ENCODE measurements around the gene TIMM23B. TPM values are rescaled to one million over a fixed set of nuclear protein-coding genes. Genes with fewer than 3 reads are reported as not detected.
"Not testable (repeated sequence)": the region's sequence is repeated elsewhere in the genome, so short reads cannot be mapped to it uniquely, and the experiment has no call there.

TIMM23B gene
- total RNA-seq (ENCODE audit: unreplicated experiment), result 23.2 TPM
- long read RNA-seq, transcript TIMM23B-201 (7 exons, 1,142 nt), result major isoform, 5 of 7 reads
- long read RNA-seq, partial matches to known transcripts, result 1 of 7 reads
- long read RNA-seq, other reads (novel, unspliced or antisense), result 0 of 7 reads

- Mint-ChIP-seq H3K27ac (ENCODE audit: unreplicated experiment) (peak within 1 kb of the TSS; percentile 93), H3K4me3 (ENCODE audit: unreplicated experiment) (peak within 1 kb of the TSS; percentile 98)
- H3K36me3 Mint-ChIP-seq (ENCODE audit: unreplicated experiment); H3K27me3 Mint-ChIP-seq (ENCODE audit: unreplicated experiment); H3K4me1 Mint-ChIP-seq (ENCODE audit: low read depth, unreplicated experiment); H3K9me3 Mint-ChIP-seq (ENCODE audit: unreplicated experiment): not testable (repeated sequence)
- peak; percentile 84 for DNase-seq
Measured at GRCh38 chr10:49941447-49942338, at the start of gene TIMM23B, which contains the start of gene PARG. Gene TIMM23B (plus strand): TSS chr10:49942053. CDS start chr10:49942195, 142 bp downstream. Gene PARG (minus strand): TSS chr10:49942027. CDS start chr10:49941725, 302 bp downstream.

DNA sequence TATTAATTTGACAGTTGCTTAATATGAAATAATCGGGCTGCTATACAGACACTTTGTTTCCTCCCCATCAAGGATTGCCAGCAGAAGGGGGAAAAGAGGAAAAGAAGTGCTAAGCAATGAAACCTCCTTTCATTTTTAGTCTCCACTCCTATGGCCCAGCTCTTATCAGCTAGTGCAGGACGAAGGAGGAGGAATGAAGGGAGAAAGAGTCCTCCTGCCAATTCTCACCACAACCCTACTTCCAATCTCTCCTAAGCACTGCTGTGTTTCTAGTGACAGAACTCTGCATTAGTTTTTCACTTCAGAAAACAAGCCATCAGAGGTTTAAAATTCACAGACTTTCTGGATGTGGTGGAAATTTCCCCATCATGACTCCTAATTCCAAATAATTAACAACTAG is 41.9 kb upstream of the TIMM23B start:
- H3K9me3 Mint-ChIP-seq (ENCODE audit: unreplicated experiment); DNase-seq; H3K4me3 Mint-ChIP-seq (ENCODE audit: unreplicated experiment); H3K4me1 Mint-ChIP-seq (ENCODE audit: low read depth, unreplicated experiment); H3K36me3 Mint-ChIP-seq (ENCODE audit: unreplicated experiment); H3K27ac Mint-ChIP-seq (ENCODE audit: unreplicated experiment); H3K27me3 Mint-ChIP-seq (ENCODE audit: unreplicated experiment): not testable (repeated sequence)

DNA sequence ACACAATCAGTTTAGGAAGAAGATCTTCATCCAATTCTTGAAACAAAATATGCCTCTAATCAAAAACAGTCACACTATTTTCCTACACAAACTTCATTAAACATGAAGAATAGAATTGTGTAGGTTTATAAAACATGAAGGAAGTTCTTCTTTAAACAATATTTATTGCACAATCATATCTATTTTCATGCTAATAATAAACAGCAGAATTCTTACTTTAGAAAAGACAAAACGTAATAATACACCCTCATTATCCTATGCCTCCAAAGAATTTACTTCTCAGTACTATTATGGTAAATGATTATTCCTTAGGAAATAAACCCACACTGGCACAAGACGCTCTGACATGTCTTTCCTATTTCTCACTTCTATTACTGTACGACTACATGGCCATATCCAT is 41.4 kb upstream of the TIMM23B start:
- not testable (repeated sequence) for H3K36me3 Mint-ChIP-seq (ENCODE audit: unreplicated experiment); H3K27me3 Mint-ChIP-seq (ENCODE audit: unreplicated experiment); H3K9me3 Mint-ChIP-seq (ENCODE audit: unreplicated experiment); H3K27ac Mint-ChIP-seq (ENCODE audit: unreplicated experiment); DNase-seq; H3K4me3 Mint-ChIP-seq (ENCODE audit: unreplicated experiment); H3K4me1 Mint-ChIP-seq (ENCODE audit: low read depth, unreplicated experiment)

DNA sequence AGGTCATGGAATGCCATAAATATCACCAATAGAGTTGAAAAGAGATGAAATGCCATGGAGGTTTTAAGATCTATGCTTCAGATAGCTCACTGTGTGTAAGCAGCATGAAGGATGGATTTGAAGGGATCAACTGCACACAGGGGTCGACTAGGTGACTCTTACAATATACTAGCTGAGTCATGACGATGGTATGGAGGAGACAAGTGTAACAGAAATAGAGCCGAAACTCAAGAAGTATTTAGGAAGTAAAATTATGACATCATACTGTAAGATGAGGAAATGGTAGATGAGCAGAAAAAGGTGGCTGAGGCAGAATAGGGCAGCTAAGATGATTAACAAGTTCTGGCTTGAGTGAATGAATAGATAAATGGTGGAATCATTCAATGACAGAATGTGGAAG is 38.0 kb upstream of the TIMM23B start:
- DNase-seq; H3K9me3 Mint-ChIP-seq (ENCODE audit: unreplicated experiment); H3K4me1 Mint-ChIP-seq (ENCODE audit: low read depth, unreplicated experiment); H3K36me3 Mint-ChIP-seq (ENCODE audit: unreplicated experiment); H3K27me3 Mint-ChIP-seq (ENCODE audit: unreplicated experiment); H3K4me3 Mint-ChIP-seq (ENCODE audit: unreplicated experiment); H3K27ac Mint-ChIP-seq (ENCODE audit: unreplicated experiment): not testable (repeated sequence)

DNA sequence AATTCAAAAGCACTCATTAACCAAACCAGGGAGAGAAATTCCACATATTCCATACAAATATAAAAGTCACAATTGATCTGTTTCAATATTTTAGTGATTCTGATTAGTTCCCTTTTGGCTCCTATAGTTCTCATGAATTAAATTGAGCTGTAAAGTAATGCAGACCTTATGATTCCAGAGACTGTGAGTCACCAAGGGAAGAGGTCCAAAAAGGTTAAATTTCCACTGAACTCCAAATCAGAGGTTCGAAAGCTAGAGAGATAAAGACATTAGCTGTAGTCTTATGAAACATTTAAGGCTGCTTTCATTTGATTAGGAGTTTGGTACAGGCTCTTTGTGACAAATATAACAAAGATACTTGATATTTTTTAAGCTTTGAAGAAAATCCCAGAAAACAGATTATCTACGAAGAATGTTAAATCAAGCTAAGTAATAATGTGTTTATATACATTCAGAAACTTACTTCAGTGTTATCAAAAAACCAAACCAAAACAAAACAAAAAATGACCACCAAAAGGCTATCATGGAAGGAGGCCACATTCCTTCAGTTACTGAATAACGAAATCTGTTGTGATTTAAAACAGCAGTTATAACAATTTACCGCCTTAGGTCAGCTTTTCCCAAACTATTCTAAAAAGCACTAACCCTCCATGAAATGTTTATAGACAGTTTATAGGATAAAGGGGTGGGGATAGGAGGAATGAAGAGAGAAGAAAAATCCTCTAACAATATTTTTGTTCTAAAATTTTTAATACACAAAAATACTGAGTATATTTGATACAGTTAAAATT is 33.4 kb upstream of the TIMM23B start:
- H3K27me3 Mint-ChIP-seq (ENCODE audit: unreplicated experiment); H3K9me3 Mint-ChIP-seq (ENCODE audit: unreplicated experiment); DNase-seq; H3K27ac Mint-ChIP-seq (ENCODE audit: unreplicated experiment); H3K36me3 Mint-ChIP-seq (ENCODE audit: unreplicated experiment); H3K4me3 Mint-ChIP-seq (ENCODE audit: unreplicated experiment); H3K4me1 Mint-ChIP-seq (ENCODE audit: low read depth, unreplicated experiment): not testable (repeated sequence)

DNA sequence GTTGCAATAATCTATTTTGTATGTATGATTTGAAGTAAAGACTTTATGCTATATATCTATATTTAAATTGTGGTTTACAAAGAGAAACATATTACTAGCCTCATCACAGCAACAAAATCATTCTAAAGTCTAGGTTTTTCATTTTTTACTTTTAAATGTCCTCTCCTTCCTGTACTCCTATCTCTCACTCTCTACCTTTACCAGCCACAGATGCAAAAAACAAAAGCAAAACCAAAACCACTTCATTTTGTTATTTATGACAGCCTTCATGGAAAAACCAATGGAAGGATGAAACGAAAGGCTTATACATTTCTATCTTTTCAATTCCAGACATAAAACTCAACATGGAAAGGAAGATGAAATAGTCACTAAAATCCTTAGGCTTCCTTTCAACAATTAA is 31.6 kb upstream of the TIMM23B start:
- H3K27ac Mint-ChIP-seq (ENCODE audit: unreplicated experiment); H3K4me3 Mint-ChIP-seq (ENCODE audit: unreplicated experiment); H3K9me3 Mint-ChIP-seq (ENCODE audit: unreplicated experiment); H3K4me1 Mint-ChIP-seq (ENCODE audit: low read depth, unreplicated experiment); H3K27me3 Mint-ChIP-seq (ENCODE audit: unreplicated experiment); H3K36me3 Mint-ChIP-seq (ENCODE audit: unreplicated experiment); DNase-seq: not testable (repeated sequence)

DNA sequence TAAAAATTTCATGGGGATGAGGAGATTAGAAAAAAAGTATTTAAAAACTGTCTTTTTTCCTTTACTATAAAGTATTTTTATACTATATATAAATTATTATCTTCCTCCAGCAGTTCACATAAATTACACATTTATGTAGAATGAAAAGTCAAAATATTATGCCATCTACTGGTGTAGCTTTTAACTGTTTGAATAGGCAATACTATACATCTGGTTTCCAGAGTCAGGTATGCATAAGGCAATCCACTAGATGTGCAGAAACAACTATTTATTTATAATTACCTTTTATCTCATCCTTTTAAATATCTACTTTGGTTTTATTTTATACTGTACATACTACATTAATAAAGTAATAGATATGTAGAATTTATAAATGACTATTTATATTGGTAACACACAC is 25.4 kb upstream of the TIMM23B start:
- not testable (repeated sequence) for DNase-seq; H3K4me1 Mint-ChIP-seq (ENCODE audit: low read depth, unreplicated experiment); H3K27ac Mint-ChIP-seq (ENCODE audit: unreplicated experiment); H3K36me3 Mint-ChIP-seq (ENCODE audit: unreplicated experiment); H3K27me3 Mint-ChIP-seq (ENCODE audit: unreplicated experiment); H3K4me3 Mint-ChIP-seq (ENCODE audit: unreplicated experiment); H3K9me3 Mint-ChIP-seq (ENCODE audit: unreplicated experiment)

- not testable (repeated sequence) for H3K27ac Mint-ChIP-seq (ENCODE audit: unreplicated experiment); DNase-seq; H3K9me3 Mint-ChIP-seq (ENCODE audit: unreplicated experiment); H3K4me3 Mint-ChIP-seq (ENCODE audit: unreplicated experiment); H3K27me3 Mint-ChIP-seq (ENCODE audit: unreplicated experiment); H3K4me1 Mint-ChIP-seq (ENCODE audit: low read depth, unreplicated experiment); H3K36me3 Mint-ChIP-seq (ENCODE audit: unreplicated experiment)
Measured at GRCh38 chr10:49917927-49918326, 23.9 kb upstream of the TIMM23B start.

DNA sequence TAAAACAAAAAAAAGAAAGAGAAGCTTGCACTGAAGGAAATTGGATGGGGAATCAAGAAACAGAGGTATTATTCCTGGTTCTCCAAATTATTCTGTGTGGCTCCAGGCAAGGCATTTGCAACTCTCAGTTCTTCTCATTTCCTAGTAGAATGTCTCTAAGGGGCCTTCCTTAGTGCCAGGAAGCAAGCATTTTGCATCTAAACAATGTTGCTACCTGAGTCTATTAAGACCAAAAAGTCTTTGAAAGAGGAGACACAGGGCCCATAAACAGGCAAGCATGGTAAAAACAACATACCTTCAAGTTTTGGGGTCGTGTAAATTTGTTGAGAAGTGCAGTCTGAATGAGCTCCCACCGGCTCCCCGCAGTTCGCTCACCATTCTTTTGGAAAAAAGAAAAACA is 19.8 kb upstream of the TIMM23B start:
- H3K27me3 Mint-ChIP-seq (ENCODE audit: unreplicated experiment); H3K4me3 Mint-ChIP-seq (ENCODE audit: unreplicated experiment); H3K4me1 Mint-ChIP-seq (ENCODE audit: low read depth, unreplicated experiment); H3K9me3 Mint-ChIP-seq (ENCODE audit: unreplicated experiment); H3K36me3 Mint-ChIP-seq (ENCODE audit: unreplicated experiment); DNase-seq; H3K27ac Mint-ChIP-seq (ENCODE audit: unreplicated experiment): not testable (repeated sequence)

GRCh38 chr10:49923572-49923971 is 18.3 kb upstream of the TIMM23B start:
- not testable (repeated sequence) for H3K27me3 Mint-ChIP-seq (ENCODE audit: unreplicated experiment); H3K36me3 Mint-ChIP-seq (ENCODE audit: unreplicated experiment); H3K4me3 Mint-ChIP-seq (ENCODE audit: unreplicated experiment); H3K4me1 Mint-ChIP-seq (ENCODE audit: low read depth, unreplicated experiment); H3K9me3 Mint-ChIP-seq (ENCODE audit: unreplicated experiment); H3K27ac Mint-ChIP-seq (ENCODE audit: unreplicated experiment); DNase-seq

DNA sequence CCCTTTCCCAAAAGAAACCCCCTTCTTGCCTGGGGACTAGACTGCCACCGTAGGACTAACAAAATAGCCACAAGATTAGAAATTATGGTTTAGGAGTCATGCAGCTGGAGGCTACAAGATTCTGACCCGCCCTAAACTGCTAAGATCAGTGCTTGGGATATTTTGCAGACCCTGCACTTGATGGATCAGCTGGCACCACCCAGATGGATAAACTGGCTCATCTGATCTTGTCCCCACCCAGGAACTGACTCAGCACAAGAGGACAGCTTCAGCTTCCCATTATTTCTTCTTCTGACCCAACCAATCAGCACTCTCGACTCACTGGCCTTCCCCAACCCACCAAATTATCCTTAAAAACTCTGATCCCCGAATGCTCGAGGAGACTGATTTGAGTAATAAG is 10.6 kb upstream of the TIMM23B start:
- not testable (repeated sequence) for H3K9me3 Mint-ChIP-seq (ENCODE audit: unreplicated experiment); H3K27me3 Mint-ChIP-seq (ENCODE audit: unreplicated experiment); H3K27ac Mint-ChIP-seq (ENCODE audit: unreplicated experiment); H3K4me1 Mint-ChIP-seq (ENCODE audit: low read depth, unreplicated experiment); H3K4me3 Mint-ChIP-seq (ENCODE audit: unreplicated experiment); H3K36me3 Mint-ChIP-seq (ENCODE audit: unreplicated experiment); DNase-seq

Data from glutamatergic neuron (in vitro differentiated cells).